NCI-H2029 (cell line): ENCODE results near the gene TH.
A peak's percentile ranks its signal among the peaks of the same experiment; 100 is the strongest.

Experiments used
- DNase-seq: peaks from one replicate; lab custom pipeline; 2025; lab: John Stamatoyannopoulos, UW

Gene TH

GRCh38 chr11:2171591-2172003 is at the start of gene TH:
TH (minus strand) TSS chr11:2171815; CDS start chr11:2171786, 29 bp downstream.
- DNase-seq, result no peak

GRCh38 chr11:2221024-2221423 is 49.4 kb upstream of the TH start:
- DNase-seq, result no peak

GRCh38 chr11:2220173-2220771 is 48.7 kb upstream of the TH start:
- DNase-seq, result no peak

- DNase-seq, result no peak
Measured at GRCh38 chr11:2219318-2220017, 47.9 kb upstream of the TH start.

GRCh38 chr11:2218031-2218633 is 46.5 kb upstream of the TH start:
- no peak for DNase-seq

GRCh38 chr11:2217211-2218030 is 45.8 kb upstream of the TH start:
- DNase-seq, result no peak

- no peak for DNase-seq
Measured at GRCh38 chr11:2216400-2217064, 44.9 kb upstream of the TH start.

- DNase-seq, result no peak
Measured at GRCh38 chr11:2215561-2216399, 44.2 kb upstream of the TH start.

- no peak for DNase-seq
Measured at GRCh38 chr11:2215230-2215560, 43.6 kb upstream of the TH start.

- DNase-seq, result no peak
Measured at GRCh38 chr11:2214527-2215229, 43.1 kb upstream of the TH start.

- DNase-seq, result no peak
Measured at GRCh38 chr11:2213890-2214526, 42.4 kb upstream of the TH start.

GRCh38 chr11:2213384-2213842 is 41.8 kb upstream of the TH start:
- no peak for DNase-seq

GRCh38 chr11:2212411-2213251 is 41.0 kb upstream of the TH start:
- no peak for DNase-seq

GRCh38 chr11:2211113-2211971 is 39.7 kb upstream of the TH start:
- peak; percentile 38 for DNase-seq

GRCh38 chr11:2210366-2211112 is 38.9 kb upstream of the TH start:
- no peak for DNase-seq

- no peak for DNase-seq
Measured at GRCh38 chr11:2209900-2210321, 38.3 kb upstream of the TH start.

- no peak for DNase-seq
Measured at GRCh38 chr11:2209370-2209801, 37.8 kb upstream of the TH start.
